HUDEP-2 (cell line): ENCODE results near the gene PAQR4.

Experiments used
- DNase-seq, 76 experiments: peaks; one replicate each; lab custom pipeline; 2025; ENCODE audit not compliant: unreplicated experiment in 76 of 76; lab: John Stamatoyannopoulos, UW

The PAQR4 gene

DNA sequence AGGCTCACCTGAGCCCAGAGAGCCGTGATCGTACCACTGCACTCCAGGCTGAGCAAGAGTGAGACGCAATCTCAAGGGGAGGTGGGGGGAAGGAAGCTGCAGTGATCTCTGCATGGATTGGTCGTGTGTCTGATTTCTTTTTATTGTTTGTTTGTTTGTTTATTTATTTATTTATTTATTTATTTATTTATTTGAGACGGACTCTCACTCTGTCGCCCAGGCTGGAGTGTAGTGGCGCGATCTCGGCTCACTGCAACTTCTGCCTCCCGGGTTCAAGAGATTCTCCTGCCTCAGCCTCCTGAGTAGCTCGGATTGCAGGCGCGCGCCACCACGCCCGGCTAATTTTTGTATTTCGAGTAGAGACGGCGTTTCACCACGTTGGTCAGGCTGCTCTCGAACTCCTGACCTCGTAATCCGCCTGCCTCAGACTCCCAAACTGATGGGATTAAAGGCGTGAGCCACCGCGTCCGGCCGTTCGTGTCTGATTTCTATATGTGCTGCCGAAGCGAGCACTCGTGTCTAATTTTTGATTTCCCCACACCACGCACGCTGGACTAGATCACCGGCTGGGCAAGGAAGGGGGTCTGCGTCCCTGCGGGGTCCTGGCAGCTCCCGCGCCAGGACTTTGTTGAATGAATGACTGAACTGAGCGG lies 50.6 kb downstream of the PAQR4 start:
- DNase-seq: peak in 1 of 76 experiments; percentile 71

GRCh38 chr16:3020247-3020603 lies 51.1 kb downstream of the PAQR4 start, which contains the start of gene TNFRSF12A:
Gene TNFRSF12A (plus strand): TSS chr16:3020368. CDS start chr16:3020398, 30 bp downstream.
- peak in 65 of 76 experiments; percentile 16 to 84 (median 62) for DNase-seq

- DNase-seq: peak in 64 of 76 experiments; percentile 11 to 80 (median 63)
Observed at GRCh38 chr16:3020604-3021448, 51.7 kb downstream of the PAQR4 start.

- peak in 63 of 76 experiments; percentile 10 to 82 (median 61) for DNase-seq
Observed at GRCh38 chr16:3021449-3022207, 52.5 kb downstream of the PAQR4 start.

- DNase-seq: peak in 66 of 76 experiments; percentile 24 to 83 (median 68)
Observed at GRCh38 chr16:3022208-3022683, 53.1 kb downstream of the PAQR4 start.

DNA sequence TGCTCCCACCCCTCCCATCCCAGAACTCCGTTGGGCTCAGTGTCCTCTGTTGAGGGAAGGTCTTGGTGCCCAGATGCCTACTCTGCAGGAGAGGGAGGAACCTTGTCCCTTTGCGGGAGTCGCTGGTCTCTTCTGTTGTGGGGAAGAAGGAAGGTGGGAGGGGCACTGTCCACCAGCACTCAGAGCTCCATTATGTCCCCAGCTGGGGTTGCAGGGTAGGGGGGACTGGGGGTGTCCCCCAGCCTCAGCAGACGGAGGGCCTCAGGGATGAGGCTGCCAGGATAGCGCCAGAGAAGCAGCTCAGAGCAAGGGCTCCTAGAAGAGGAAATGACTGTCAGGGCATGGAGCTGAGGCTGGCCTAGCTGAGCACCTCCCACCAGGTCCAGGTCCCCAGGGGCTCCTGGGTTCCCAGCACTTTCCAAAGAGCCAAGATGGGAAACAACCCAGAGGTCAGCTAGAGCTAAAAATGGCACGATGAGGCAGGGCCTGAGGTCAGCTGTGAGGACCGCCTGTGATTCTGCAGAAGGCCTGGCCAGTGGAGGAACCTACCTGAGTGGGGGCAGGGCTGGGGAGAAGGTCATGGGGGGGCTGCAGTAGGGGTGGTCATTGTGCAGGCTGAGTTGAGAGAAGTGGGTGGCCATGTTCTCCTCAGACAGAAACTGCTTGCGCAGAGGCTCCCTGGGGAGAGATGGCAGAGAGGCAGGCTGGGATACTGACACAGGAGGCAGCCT lies 53.7 kb downstream of the PAQR4 start:
- peak in 1 of 76 experiments; percentile 36 for DNase-seq
